HepG2 (cell line): ENCODE results near the gene SAP30. TPM values are rescaled to one million over a fixed set of nuclear protein-coding genes. Genes with fewer than 3 reads are reported as not detected.

ENCODE experiments used
- GMEB2 ChIP-seq: IDR thresholded peaks from 2 replicates; pipeline ENCODE4 v1.6.1; 2016; ENCODE audit warnings: missing biosample characterization, missing genetic modification reagents, low read depth
- IRX3 ChIP-seq: sonication (generic); formaldehyde crosslinking; IDR thresholded peaks from 2 replicates; pipeline ENCODE4 v1.8.1; 2023; ENCODE audit warnings: mild to moderate bottlenecking, low read depth, missing genetic modification reagents, borderline replicate concordance
- KLF11 ChIP-seq: IDR thresholded peaks from 2 replicates; pipeline ENCODE4 v1.6.1; 2016; ENCODE audit warnings: missing compliant biosample characterization
- MZF1 ChIP-seq: sonication (generic); formaldehyde crosslinking; IDR thresholded peaks from 2 replicates; pipeline ENCODE4 v1.8.1; 2023; ENCODE audit warnings: mild to moderate bottlenecking, missing genetic modification reagents, borderline replicate concordance
- NR2C2 ChIP-seq: sonication (generic); formaldehyde crosslinking; IDR thresholded peaks from 2 replicates; pipeline ENCODE4 v1.4.0; 2020; ENCODE audit warnings: missing genetic modification reagents, mild to moderate bottlenecking, moderate library complexity, borderline replicate concordance
- SALL1 ChIP-seq: sonication (generic); formaldehyde crosslinking; IDR thresholded peaks from 2 replicates; pipeline ENCODE4 v1.8.0; 2022; ENCODE audit warnings: mild to moderate bottlenecking, missing genetic modification reagents
- ZNF775 ChIP-seq: sonication (generic); formaldehyde crosslinking; IDR thresholded peaks from 2 replicates; pipeline ENCODE4 v1.4.0; 2020; ENCODE audit warnings: missing genetic modification reagents, mild to moderate bottlenecking, moderate library complexity, borderline replicate concordance
- polyA plus RNA-seq, 8 experiments: library from polyadenylated mRNA; depleted of rRNA in 3 of 8; stranded (reverse) in 7 of 8; unstranded in 1 of 8; fragments of >200 nt; fragmentation: Illumina TruSeq in 4 of 8; extraction: Trizol in 4 of 8; gene quantifications; 2 replicates each; pipeline versions ENCODE4 v1.2.1 to v1.2.3, GENCODE V29; 2011 to 2016; ENCODE audit warnings: low read depth in 4 of 8, missing spikeins in 1 of 8, mixed read lengths in 1 of 8; ENCODE audit not compliant: insufficient read depth in 1 of 8
- total RNA-seq, 5 experiments: library from RNA; depleted of rRNA; stranded (reverse); fragments of >200 nt; fragmentation: Illumina TruSeq; extraction: Trizol; gene quantifications; 2 replicates each; pipeline ENCODE4 v1.2.3, GENCODE V29; 2016; ENCODE audit warnings: low read depth in 1 of 5
- TF ChIP-seq, protein P1 (sequence below), 2 experiments: IDR thresholded peaks; 2 replicates each; pipeline ENCODE4 v1.6.1; 2011 to 2012; ENCODE audit warnings: low read length in 2 of 2, borderline replicate concordance in 1 of 2, low read depth in 1 of 2, mild to moderate bottlenecking in 1 of 2, moderate library complexity in 1 of 2
- TF ChIP-seq, protein P2 (sequence below): sonication (generic); formaldehyde crosslinking; IDR thresholded peaks from 2 replicates; pipeline ENCODE4 v1.4.0; 2020; ENCODE audit warnings: missing genetic modification reagents, borderline replicate concordance
- TF ChIP-seq, protein P3 (sequence below): sonication (generic); formaldehyde crosslinking; IDR thresholded peaks from 2 replicates; pipeline ENCODE4 v1.4.0; 2020; ENCODE audit warnings: missing genetic modification reagents, mild to moderate bottlenecking, borderline replicate concordance
- TF ChIP-seq, protein P4 (sequence below): sonication (generic); formaldehyde crosslinking; IDR thresholded peaks from 2 replicates; pipeline ENCODE4 v1.4.0; 2020; ENCODE audit warnings: missing genetic modification reagents

The SAP30 gene
- total and polyA plus RNA-seq, 2 of the 13 experiments (the other 11 are each of a cell fraction or from before 2014, with no cell fraction given) = 14.2 to 25.1 TPM

GRCh38 chr4:173334085-173334890 is 36.5 kb upstream of the SAP30 start, which contains the start of gene HMGB2 (continued):
- TF ChIP-seq, protein P1, sequence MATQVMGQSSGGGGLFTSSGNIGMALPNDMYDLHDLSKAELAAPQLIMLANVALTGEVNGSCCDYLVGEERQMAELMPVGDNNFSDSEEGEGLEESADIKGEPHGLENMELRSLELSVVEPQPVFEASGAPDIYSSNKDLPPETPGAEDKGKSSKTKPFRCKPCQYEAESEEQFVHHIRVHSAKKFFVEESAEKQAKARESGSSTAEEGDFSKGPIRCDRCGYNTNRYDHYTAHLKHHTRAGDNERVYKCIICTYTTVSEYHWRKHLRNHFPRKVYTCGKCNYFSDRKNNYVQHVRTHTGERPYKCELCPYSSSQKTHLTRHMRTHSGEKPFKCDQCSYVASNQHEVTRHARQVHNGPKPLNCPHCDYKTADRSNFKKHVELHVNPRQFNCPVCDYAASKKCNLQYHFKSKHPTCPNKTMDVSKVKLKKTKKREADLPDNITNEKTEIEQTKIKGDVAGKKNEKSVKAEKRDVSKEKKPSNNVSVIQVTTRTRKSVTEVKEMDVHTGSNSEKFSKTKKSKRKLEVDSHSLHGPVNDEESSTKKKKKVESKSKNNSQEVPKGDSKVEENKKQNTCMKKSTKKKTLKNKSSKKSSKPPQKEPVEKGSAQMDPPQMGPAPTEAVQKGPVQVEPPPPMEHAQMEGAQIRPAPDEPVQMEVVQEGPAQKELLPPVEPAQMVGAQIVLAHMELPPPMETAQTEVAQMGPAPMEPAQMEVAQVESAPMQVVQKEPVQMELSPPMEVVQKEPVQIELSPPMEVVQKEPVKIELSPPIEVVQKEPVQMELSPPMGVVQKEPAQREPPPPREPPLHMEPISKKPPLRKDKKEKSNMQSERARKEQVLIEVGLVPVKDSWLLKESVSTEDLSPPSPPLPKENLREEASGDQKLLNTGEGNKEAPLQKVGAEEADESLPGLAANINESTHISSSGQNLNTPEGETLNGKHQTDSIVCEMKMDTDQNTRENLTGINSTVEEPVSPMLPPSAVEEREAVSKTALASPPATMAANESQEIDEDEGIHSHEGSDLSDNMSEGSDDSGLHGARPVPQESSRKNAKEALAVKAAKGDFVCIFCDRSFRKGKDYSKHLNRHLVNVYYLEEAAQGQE (IDR thresholded peaks at IDR 0.05; ENCODE audit: borderline replicate concordance in 1 of 2, low read depth in 1 of 2, low read length in 2 of 2) = peak in 1 of 2 experiments; percentile 71; a peak in 1 of 4 replicates
- TF ChIP-seq IRX3 (CRISPR knock-in tag) (peak; percentile 97), ZNF775 (CRISPR knock-in tag) (no peak), KLF11 (CRISPR knock-in tag) (peak; percentile 40; the same call in 1 of the 2 replicates), MZF1 (CRISPR knock-in tag) (peak; percentile 74; the same call in 1 of the 2 replicates), NR2C2 (CRISPR knock-in tag) (peak; percentile 36; the same call in 1 of the 2 replicates), SALL1 (CRISPR knock-in tag) (peak; percentile 72), GMEB2 (CRISPR knock-in tag) (0 out of 2 replicates have a peak, but pooled peaks have one; percentile 24)
- TF ChIP-seq, protein P2, sequence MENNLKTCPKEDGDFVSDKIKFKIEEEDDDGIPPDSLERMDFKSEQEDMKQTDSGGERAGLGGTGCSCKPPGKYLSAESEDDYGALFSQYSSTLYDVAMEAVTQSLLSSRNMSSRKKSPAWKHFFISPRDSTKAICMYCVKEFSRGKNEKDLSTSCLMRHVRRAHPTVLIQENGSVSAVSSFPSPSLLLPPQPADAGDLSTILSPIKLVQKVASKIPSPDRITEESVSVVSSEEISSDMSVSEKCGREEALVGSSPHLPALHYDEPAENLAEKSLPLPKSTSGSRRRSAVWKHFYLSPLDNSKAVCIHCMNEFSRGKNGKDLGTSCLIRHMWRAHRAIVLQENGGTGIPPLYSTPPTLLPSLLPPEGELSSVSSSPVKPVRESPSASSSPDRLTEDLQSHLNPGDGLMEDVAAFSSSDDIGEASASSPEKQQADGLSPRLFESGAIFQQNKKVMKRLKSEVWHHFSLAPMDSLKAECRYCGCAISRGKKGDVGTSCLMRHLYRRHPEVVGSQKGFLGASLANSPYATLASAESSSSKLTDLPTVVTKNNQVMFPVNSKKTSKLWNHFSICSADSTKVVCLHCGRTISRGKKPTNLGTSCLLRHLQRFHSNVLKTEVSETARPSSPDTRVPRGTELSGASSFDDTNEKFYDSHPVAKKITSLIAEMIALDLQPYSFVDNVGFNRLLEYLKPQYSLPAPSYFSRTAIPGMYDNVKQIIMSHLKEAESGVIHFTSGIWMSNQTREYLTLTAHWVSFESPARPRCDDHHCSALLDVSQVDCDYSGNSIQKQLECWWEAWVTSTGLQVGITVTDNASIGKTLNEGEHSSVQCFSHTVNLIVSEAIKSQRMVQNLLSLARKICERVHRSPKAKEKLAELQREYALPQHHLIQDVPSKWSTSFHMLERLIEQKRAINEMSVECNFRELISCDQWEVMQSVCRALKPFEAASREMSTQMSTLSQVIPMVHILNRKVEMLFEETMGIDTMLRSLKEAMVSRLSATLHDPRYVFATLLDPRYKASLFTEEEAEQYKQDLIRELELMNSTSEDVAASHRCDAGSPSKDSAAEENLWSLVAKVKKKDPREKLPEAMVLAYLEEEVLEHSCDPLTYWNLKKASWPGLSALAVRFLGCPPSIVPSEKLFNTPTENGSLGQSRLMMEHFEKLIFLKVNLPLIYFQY = peak; percentile 99
- TF ChIP-seq, protein P3, sequence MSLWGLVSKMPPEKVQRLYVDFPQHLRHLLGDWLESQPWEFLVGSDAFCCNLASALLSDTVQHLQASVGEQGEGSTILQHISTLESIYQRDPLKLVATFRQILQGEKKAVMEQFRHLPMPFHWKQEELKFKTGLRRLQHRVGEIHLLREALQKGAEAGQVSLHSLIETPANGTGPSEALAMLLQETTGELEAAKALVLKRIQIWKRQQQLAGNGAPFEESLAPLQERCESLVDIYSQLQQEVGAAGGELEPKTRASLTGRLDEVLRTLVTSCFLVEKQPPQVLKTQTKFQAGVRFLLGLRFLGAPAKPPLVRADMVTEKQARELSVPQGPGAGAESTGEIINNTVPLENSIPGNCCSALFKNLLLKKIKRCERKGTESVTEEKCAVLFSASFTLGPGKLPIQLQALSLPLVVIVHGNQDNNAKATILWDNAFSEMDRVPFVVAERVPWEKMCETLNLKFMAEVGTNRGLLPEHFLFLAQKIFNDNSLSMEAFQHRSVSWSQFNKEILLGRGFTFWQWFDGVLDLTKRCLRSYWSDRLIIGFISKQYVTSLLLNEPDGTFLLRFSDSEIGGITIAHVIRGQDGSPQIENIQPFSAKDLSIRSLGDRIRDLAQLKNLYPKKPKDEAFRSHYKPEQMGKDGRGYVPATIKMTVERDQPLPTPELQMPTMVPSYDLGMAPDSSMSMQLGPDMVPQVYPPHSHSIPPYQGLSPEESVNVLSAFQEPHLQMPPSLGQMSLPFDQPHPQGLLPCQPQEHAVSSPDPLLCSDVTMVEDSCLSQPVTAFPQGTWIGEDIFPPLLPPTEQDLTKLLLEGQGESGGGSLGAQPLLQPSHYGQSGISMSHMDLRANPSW = no peak; the same call in 1 of the 2 replicates
- TF ChIP-seq, protein P4, sequence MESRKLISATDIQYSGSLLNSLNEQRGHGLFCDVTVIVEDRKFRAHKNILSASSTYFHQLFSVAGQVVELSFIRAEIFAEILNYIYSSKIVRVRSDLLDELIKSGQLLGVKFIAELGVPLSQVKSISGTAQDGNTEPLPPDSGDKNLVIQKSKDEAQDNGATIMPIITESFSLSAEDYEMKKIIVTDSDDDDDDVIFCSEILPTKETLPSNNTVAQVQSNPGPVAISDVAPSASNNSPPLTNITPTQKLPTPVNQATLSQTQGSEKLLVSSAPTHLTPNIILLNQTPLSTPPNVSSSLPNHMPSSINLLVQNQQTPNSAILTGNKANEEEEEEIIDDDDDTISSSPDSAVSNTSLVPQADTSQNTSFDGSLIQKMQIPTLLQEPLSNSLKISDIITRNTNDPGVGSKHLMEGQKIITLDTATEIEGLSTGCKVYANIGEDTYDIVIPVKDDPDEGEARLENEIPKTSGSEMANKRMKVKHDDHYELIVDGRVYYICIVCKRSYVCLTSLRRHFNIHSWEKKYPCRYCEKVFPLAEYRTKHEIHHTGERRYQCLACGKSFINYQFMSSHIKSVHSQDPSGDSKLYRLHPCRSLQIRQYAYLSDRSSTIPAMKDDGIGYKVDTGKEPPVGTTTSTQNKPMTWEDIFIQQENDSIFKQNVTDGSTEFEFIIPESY (CRISPR knock-in tag) = 0 out of 2 replicates have a peak, but pooled peaks have one; percentile 7
